ENCODE measurements around the gene TAF11L13.

The TAF11L13 gene

GRCh38 chr5:17679597-17680203 is 47.8 kb downstream of the TAF11L13 start:
- DNase-seq (ENCODE audit: low spot score), result peak; percentile 98

- DNase-seq (ENCODE audit: low spot score), result no peak
Observed at GRCh38 chr5:17680737-17681136, 48.8 kb downstream of the TAF11L13 start.

Data from SW480 (cell line).